NCI-H2227 (cell line): ENCODE measurements around the gene COCH.
"Not testable (repeated sequence)": the region's sequence is repeated elsewhere in the genome, so short reads cannot be mapped to it uniquely, and the experiment has no call there.

Source experiments
- DNase-seq: peaks from one replicate; lab custom pipeline; 2025; ENCODE audit not compliant: unreplicated experiment; lab: John Stamatoyannopoulos, UW

The COCH gene

DNA sequence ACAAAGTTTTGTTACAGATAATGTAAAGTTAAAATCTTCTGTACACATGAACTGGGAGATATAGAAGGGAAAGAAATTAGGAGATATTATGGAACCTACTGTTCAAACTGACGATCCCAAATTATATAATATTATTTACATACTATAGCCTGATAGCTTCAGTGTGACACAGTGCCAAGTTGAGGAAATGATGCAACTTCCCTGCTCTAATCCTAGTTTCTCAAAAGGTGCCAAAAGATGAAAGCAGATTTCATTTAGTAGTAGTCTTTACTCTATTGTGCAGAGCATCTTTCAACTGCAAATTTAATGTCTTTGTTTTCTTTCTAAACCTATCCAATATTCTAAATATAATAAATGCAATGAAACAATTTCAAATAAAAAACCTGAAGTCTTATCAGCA, 46.9 kb downstream of the COCH start:
- DNase-seq: no peak

DNA sequence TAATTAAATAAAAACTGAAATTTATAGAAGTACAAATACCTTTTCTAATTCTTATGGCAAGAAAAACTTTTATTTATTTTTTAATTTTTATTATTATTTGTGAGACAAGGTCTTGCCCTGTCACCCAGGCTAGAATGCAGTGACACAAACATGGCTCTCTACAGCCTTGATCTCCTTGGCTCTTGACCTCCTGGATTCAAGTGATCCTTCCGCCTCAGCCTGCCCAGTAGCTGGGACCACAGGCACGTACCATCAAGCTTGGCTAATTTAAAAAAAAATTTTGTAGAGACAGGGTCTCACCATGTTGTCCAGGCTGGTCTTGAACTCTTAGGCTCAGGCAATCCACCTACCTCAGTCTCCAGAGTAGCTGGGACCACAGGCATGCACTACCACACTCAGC, 47.4 kb downstream of the COCH start:
- no peak for DNase-seq

DNA sequence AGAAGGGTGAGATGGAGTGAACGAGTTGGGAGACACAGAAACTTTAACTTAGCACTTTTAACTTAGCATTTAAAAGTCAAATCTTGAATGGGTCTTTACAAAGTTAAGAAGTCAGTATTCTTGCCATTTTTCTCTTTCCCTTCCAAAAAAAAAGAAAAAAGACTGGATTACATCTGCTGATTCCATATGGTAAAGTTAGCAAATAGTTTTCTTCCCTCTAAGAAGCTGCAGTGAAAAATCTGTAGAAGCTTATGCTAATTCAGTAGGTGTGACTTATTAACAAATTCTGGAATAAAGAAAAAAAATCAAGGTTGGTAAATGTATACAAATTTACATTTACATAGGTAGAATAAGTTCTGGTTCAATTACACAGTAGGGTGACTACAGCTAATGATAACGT, 50.9 kb downstream of the COCH start:
- DNase-seq: no peak

DNA sequence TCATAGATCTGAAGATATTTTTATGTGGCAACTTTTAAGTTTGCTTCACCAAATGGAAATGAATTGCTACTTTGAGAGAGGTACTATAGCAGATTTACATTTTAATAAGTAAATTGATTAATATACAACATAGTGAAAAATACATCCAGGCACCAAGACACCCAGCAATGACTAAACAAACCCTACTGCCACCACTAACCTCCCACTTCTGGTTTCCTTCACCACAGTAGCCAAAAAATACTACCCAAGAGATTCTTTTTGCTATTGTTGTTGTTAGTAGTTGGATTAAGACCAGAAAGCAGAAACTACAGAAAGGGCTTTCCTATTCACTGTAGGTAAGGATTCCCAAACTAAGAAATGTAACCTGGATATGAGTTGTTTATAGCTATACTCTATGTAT, 54.1 kb downstream of the COCH start:
- DNase-seq: no peak

DNA sequence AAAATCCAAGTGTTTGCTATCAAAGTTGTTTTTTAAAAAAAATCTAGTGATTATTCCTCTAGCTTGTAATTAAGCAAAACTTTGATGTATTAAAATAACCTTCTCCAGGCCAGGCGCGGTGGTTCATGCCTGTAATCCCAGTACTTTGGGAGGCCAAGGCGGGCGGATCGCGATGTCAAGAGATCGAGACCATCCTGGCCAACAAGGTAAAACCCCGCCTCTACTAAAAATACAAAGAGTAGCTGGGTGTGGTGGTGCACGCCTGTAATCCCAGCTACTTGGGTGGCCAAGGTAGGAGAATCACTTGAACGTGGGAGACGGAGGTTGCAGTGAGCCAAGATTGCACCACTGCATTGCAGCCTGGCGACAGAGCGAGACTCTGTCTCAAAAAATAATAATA, 59.6 kb downstream of the COCH start:
- DNase-seq: not testable (repeated sequence)

DNA sequence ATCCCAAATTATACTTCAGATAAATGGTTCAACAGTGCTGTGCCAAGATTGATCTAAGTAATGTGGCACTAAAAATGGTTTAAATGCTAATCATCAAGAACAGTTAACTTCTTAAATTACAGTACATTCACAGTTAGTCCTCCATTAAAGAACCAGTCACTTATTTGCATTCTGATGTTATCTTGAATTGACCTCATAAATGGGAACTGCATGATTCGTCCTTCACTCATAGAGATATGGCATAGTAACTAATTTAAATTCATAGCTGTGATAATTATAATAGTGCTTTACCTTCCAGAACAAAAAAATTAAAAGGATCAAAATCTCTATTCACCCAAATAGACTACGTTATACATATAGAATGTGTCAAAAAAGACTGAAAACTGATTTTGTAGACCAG, 61.1 kb downstream of the COCH start:
- no peak for DNase-seq

GRCh38 chr14:30938617-30939016, 64.3 kb downstream of the COCH start:
- DNase-seq: no peak
